Lower leg skin (tissue), 4 donors: ENCODE measurements around the gene PPP2R3A. TPM values are rescaled to one million over a fixed set of nuclear protein-coding genes. Genes with fewer than 3 reads are reported as not detected.
"Not testable (repeated sequence)": the region's sequence is repeated elsewhere in the genome, so short reads cannot be mapped to it uniquely, and the experiment has no call there.

ENCODE experiments used
- DNase-seq, 2 donors: peaks; one replicate each; pipeline ENCODE4 v3.0.0-alpha.2; 2019; ENCODE audit warnings: low spot score in 2 of 2
- H3K4me3 ChIP-seq: fragments of 200-600 bp; sonication (generic); 2 replicates; pipeline ENCODE4 v1.5.1; 2017; ENCODE audit warnings: mild to moderate bottlenecking, low read depth; ENCODE audit not compliant: poor library complexity, severe bottlenecking
- POLR2A ChIP-seq, 2 donors: fragments of 450-650 bp; IDR thresholded peaks; one replicate each; pipeline ENCODE4 v1.6.1; 2016 to 2017; ENCODE audit warnings: antibody characterized with exemption in 2 of 2, mild to moderate bottlenecking in 1 of 2, moderate library complexity in 1 of 2
- WGBS, 2 donors: methylation state at CpG; one replicate each; pipeline ENCODE4 v1.1.5; 2018; 5-methylcytosine and 5-hydroxymethylcytosine counted together
- intact Hi-C: fragments of 100-400 bp; cut with DNase I; formaldehyde crosslinking; loops from one replicate; pipeline ENCODE4 v1.15.0; 2023; ENCODE audit warnings: low total_unique reads
- total RNA-seq, 4 donors: library from RNA; depleted of rRNA; stranded (reverse); fragments of >200 nt; gene quantifications; one replicate each; pipeline ENCODE4 v1.1.0, GENCODE V29; 2016
- TF ChIP-seq, protein P1 (sequence below), 3 donors: fragments of 450-650 bp; IDR thresholded peaks; one replicate each; pipeline ENCODE4 v1.5.1; 2016; ENCODE audit warnings: antibody characterized with exemption in 3 of 3, mild to moderate bottlenecking in 3 of 3, moderate library complexity in 2 of 3

PPP2R3A gene
- total RNA-seq, 4 donors from 2014 or later: 36.8 to 39.7 (median 38.5) TPM

DNA sequence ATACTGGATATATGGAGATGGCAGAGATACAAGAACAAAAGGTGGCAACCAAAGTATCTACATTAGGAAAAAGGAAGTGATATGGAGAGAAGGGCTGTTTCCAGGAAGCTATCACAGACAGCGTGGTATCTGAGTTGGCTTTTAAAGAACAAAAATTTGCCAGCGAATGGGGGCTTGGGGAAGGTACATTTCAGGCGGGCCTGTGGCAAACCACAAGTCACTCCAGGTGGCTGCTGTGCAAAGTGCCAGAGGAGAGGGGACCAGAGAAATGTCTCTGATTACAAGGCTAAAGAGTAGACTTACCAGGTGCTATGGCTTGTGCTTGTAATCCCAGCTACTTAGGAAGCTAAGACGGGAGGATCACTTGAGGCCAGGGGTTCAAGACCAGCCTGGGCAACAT, 139.5 kb downstream of the PPP2R3A start:
- 91 to 94% methylated on average over 4 of the region's 4 CpGs for WGBS, 2 donors
- no peak for DNase-seq
- TF ChIP-seq POLR2A (IDR thresholded peaks at IDR 0.05): no peak
- TF ChIP-seq, protein P1, sequence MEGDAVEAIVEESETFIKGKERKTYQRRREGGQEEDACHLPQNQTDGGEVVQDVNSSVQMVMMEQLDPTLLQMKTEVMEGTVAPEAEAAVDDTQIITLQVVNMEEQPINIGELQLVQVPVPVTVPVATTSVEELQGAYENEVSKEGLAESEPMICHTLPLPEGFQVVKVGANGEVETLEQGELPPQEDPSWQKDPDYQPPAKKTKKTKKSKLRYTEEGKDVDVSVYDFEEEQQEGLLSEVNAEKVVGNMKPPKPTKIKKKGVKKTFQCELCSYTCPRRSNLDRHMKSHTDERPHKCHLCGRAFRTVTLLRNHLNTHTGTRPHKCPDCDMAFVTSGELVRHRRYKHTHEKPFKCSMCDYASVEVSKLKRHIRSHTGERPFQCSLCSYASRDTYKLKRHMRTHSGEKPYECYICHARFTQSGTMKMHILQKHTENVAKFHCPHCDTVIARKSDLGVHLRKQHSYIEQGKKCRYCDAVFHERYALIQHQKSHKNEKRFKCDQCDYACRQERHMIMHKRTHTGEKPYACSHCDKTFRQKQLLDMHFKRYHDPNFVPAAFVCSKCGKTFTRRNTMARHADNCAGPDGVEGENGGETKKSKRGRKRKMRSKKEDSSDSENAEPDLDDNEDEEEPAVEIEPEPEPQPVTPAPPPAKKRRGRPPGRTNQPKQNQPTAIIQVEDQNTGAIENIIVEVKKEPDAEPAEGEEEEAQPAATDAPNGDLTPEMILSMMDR (IDR thresholded peaks at IDR 0.05): no peak
- no peak overlapping the region for H3K4me3 ChIP-seq
- intact Hi-C loops: no loop called here

DNA sequence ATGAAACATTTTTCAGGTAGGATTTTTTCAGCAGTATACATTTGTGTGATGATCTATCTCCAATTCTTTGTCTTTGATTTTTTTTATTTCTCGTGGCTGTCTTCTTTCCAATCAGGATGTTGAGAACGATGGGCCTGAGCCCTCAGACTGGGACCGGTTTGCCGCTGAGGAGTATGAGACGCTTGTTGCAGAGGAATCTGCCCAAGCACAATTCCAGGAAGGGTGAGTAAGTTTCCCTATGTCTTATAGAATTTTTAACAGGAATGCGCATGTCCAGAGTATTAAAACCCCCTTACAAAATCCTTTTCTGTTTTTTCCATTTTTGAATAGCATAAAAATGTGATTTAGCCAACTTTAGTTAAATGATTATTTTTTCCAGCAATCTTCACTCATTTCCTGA, 140.6 kb downstream of the PPP2R3A start:
- 95% methylated on average over 6 of the region's 6 CpGs for WGBS, 2 donors
- H3K4me3 ChIP-seq: no peak overlapping the region
- TF ChIP-seq, protein P1 (IDR thresholded peaks at IDR 0.05): no peak
- TF ChIP-seq POLR2A (IDR thresholded peaks at IDR 0.05): no peak
- intact Hi-C loops: no loop called here
- no peak for DNase-seq

DNA sequence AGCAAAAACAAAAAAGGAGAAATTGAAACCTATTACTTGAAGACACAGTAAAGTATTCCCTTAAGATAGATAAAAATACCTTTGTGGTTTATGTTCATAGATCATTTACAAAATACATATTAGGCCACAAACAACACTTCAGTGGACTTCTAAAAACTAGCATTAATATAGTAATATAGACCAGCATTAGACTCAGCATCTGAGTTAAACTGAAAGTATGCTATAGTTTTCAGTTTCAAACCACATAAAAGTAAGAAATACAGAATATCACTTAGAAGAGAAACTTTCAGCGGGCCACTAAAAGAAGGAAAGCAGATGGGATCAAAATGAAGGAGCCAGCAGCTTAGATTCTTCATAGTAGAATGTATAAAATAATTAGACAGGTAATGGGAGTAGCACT, 144.0 kb downstream of the PPP2R3A start:
- no peak for DNase-seq
- 87% methylated on average over 1 of the region's 1 CpG for WGBS, 2 donors
- no peak for TF ChIP-seq POLR2A (IDR thresholded peaks at IDR 0.05)
- TF ChIP-seq, protein P1 (IDR thresholded peaks at IDR 0.05): no peak
- H3K4me3 ChIP-seq: no peak overlapping the region
- intact Hi-C loops: no loop called here

DNA sequence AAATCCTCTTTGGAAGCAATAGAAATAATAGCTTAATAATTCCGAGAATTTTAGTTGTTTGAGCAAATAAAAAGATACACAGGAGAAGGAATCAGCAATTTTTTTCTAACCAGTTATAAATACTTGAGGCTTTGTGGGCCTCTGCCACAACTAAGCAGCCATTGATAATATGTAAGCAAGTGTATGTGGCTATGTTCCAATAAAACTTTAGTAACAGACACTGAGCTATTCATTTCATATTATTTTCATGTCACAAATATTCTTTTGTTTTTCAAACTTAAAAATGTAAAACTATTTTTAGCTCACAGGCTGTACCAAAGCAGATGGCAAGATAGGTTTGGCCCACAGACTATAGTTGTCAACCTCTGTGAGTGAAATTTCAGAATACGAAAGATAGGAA, 145.0 kb downstream of the PPP2R3A start:
- no peak overlapping the region for H3K4me3 ChIP-seq
- DNase-seq: no peak
- TF ChIP-seq, protein P1 (IDR thresholded peaks at IDR 0.05): no peak
- TF ChIP-seq POLR2A (IDR thresholded peaks at IDR 0.05): no peak
- intact Hi-C loops: no loop called here
- WGBS, 2 donors: 85% methylated on average over 2 of the region's 2 CpGs

DNA sequence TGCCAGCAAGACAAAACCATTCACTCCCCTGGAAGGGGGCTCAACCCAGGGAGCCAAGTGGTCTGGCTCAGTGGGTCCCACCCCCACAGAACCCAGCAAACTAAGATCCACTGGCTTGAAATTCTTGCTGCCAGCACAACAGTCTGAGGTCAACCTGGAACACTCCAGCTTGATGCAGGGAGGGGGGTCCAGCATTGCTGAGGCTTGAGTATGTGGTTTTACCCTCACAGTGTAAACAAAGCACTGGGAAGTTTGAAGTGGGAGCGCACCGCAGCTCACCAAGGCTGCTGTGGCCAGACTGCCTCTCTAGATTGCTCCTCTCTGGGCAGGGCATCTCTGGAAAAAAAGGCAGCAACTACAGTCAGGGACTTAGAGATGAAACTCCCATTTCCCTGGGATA, 148.9 kb downstream of the PPP2R3A start:
- no peak overlapping the region for H3K4me3 ChIP-seq
- intact Hi-C loops: no loop called here
- DNase-seq: no peak
- 83 to 92% methylated on average over 2 of the region's 2 CpGs for WGBS, 2 donors
- TF ChIP-seq POLR2A (IDR thresholded peaks at IDR 0.05): no peak
- TF ChIP-seq, protein P1 (IDR thresholded peaks at IDR 0.05): no peak

DNA sequence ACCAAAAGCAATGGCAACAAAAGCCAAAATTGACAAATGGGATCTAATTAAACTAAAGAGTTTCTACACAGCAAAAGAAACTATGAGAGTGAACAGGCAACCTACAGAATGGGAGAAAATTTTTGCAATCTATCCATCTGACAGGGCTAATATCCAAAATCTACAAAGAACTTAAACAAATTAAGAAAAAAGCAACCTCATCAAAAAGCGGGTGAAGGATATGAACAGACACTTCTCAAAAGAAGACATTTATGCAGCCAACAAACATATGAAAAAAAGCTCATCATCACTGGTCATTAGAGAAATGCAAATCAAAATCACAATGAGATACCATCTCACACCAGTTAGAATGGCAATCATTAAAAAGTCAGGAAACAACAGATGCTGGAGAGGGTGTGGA, 153.8 kb downstream of the PPP2R3A start:
- intact Hi-C loops, H3K4me3 ChIP-seq, DNase-seq: not testable (repeated sequence)
- 100% methylated on average over 1 of the region's 1 CpG for WGBS, 2 donors

DNA sequence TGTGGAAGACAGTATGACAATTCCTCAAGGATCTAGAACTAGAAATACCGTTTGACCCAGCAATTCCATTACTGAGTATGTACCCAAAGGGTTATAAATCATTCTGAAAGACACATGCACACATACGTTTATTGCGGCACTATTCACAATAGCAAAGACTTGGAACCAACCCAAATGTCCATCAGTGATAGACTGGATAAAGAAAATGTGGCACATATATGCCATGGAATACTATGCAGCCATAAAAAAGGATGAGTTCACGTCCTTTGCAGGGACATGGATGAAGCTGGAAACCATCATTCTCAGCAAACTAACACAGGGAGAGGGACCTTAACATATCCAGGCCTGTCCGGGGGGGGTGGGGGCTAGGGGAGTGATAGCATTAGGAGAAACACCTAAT, 154.3 kb downstream of the PPP2R3A start:
- whole genome bisulfite sequencing, 2 donors: 90 to 93% methylated on average over 5 of the region's 5 CpGs
- DNase-seq, intact Hi-C loops, H3K4me3 ChIP-seq: not testable (repeated sequence)
